Activated CD8-positive, alpha-beta T cell treated with anti-CD3 and anti-CD28 coated beads for 36 hours (primary cell): ENCODE results near the gene LPP. TPM values are rescaled to one million over a fixed set of nuclear protein-coding genes. Genes with fewer than 3 reads are reported as not detected.

Source experiments
- ATAC-seq: fragments of 200-7000 bp; cut with Tn5 transposase; one replicate; pipeline ENCODE4 v1.10.0; 2021; ENCODE audit warnings: mild to moderate bottlenecking, moderate library complexity
- CTCF ChIA-PET: fragments of 350-600 bp; sonication (Branson Sonifier 250); formaldehyde crosslinking; loops from one replicate; lab custom pipeline; 2021; ENCODE audit warnings: antibody characterized with exemption; lab: Charles Lee
- POLR2A ChIA-PET: fragments of 350-600 bp; sonication (Branson Sonifier 250); formaldehyde crosslinking; loops from one replicate; lab custom pipeline; 2021; ENCODE audit warnings: antibody characterized with exemption; lab: Charles Lee
- DNase-seq: peaks from one replicate; pipeline ENCODE4 v3.0.0-alpha.2; 2020
- H3K27ac Mint-ChIP-seq: one replicate; pipeline ENCODE4 v1.8.0; 2021; ENCODE audit warnings: mild to moderate bottlenecking, mixed read lengths
- H3K27me3 Mint-ChIP-seq: one replicate; pipeline ENCODE4 v1.8.0; 2021; ENCODE audit warnings: mixed read lengths
- H3K36me3 Mint-ChIP-seq: one replicate; pipeline ENCODE4 v1.8.0; 2021; ENCODE audit warnings: low read depth, mixed read lengths
- H3K4me1 Mint-ChIP-seq: one replicate; pipeline ENCODE4 v1.8.0; 2021; ENCODE audit warnings: low read depth, mixed read lengths
- H3K4me3 Mint-ChIP-seq: one replicate; pipeline ENCODE4 v1.8.0; 2021; ENCODE audit warnings: mild to moderate bottlenecking, moderate library complexity, mixed read lengths
- H3K9me3 Mint-ChIP-seq: one replicate; pipeline ENCODE4 v1.8.0; 2021; ENCODE audit warnings: mixed read lengths
- CTCF ChIP-seq: fragments of 200-600 bp; IDR thresholded peaks from one replicate; pipeline ENCODE4 v1.8.0; 2022; ENCODE audit warnings: antibody characterized with exemption, mild to moderate bottlenecking
- intact Hi-C: fragments of 100-400 bp; cut with micrococcal nuclease; formaldehyde crosslinking; loops from one replicate; pipeline ENCODE4 v1.10.0; 2022
- total RNA-seq, 2 experiments: library from RNA; stranded (reverse); gene quantifications; one replicate each; pipeline ENCODE4 v1.2.3, GENCODE V29; 2021

The LPP gene
- total RNA-seq, 2 experiments from 2014 or later, result 16.4 to 22.6 TPM

- Mint-ChIP-seq H3K27ac (no peak overlapping the region), H3K27me3 (no peaks in the 10 kb centered on the region), H3K36me3 (peaks cover 14% of the 10 kb centered on the region), H3K4me1 (peaks cover 23% of the 10 kb centered on the region), H3K4me3 (no peak overlapping the region), H3K9me3 (peaks cover 4% of the 10 kb centered on the region)
- ATAC-seq (no peak), DNase-seq (no peak)
- no peak for TF ChIP-seq CTCF
- intact Hi-C loops, result no loop called here
- ChIA-PET POLR2A (no interaction called here), CTCF (interaction anchor here (0.6 kb wide), 1 partner anchor 180 kb away, joined by 3 read pairs; no protein-coding TSS in a partner anchor)
Measured at GRCh38 chr3:188449421-188449820, 295.5 kb downstream of the LPP start.

- H3K4me1 Mint-ChIP-seq, result no peaks in the 10 kb centered on the region
- intact Hi-C loops, result no loop called here
- H3K36me3 Mint-ChIP-seq, result peaks cover 2% of the 10 kb centered on the region
- DNase-seq (no peak), ATAC-seq (no peak)
- CTCF ChIA-PET, result no interaction called here
- POLR2A ChIA-PET, result no interaction called here
- TF ChIP-seq CTCF, result no peak
- no peaks in the 10 kb centered on the region for H3K9me3 Mint-ChIP-seq
- no peaks in the 10 kb centered on the region for H3K27me3 Mint-ChIP-seq
- no peak overlapping the region for H3K4me3 Mint-ChIP-seq
- H3K27ac Mint-ChIP-seq, result no peak overlapping the region
Measured at GRCh38 chr3:188452158-188452772, 298.3 kb downstream of the LPP start.

GRCh38 chr3:188453431-188454384 lies 299.8 kb downstream of the LPP start:
- ATAC-seq (no peak), DNase-seq (no peak)
- Mint-ChIP-seq H3K27me3 (no peaks in the 10 kb centered on the region), H3K4me3 (no peak overlapping the region), H3K9me3 (no peaks in the 10 kb centered on the region), H3K36me3 (peaks cover 2% of the 10 kb centered on the region), H3K27ac (no peak overlapping the region), H3K4me1 (no peaks in the 10 kb centered on the region)
- ChIA-PET POLR2A (no interaction called here), CTCF (interaction anchor here (1.3 kb wide), 1 partner anchor 19 kb away, joined by 3 read pairs; no protein-coding TSS in a partner anchor)
- TF ChIP-seq CTCF, result no peak
- intact Hi-C loops, result no loop called here

GRCh38 chr3:188455748-188456147 lies 301.8 kb downstream of the LPP start:
- no peak for TF ChIP-seq CTCF
- no peaks in the 10 kb centered on the region for H3K4me1 Mint-ChIP-seq
- peaks cover 2% of the 10 kb centered on the region for H3K36me3 Mint-ChIP-seq
- H3K4me3 Mint-ChIP-seq, result no peak overlapping the region
- intact Hi-C loops, result no loop called here
- DNase-seq, result no peak
- ATAC-seq, result no peak
- H3K9me3 Mint-ChIP-seq, result no peaks in the 10 kb centered on the region
- POLR2A ChIA-PET, result no interaction called here
- H3K27me3 Mint-ChIP-seq, result no peaks in the 10 kb centered on the region
- CTCF ChIA-PET, result interaction anchor here (1.4 kb wide), 1 partner anchor 499 kb away, joined by 4 read pairs; no protein-coding TSS in a partner anchor
- no peak overlapping the region for H3K27ac Mint-ChIP-seq

GRCh38 chr3:188458756-188459155 lies 304.8 kb downstream of the LPP start:
- no peak for TF ChIP-seq CTCF
- H3K27ac Mint-ChIP-seq, result no peak overlapping the region
- no peaks in the 10 kb centered on the region for H3K9me3 Mint-ChIP-seq
- intact Hi-C loops, result no loop called here
- no peaks in the 10 kb centered on the region for H3K4me1 Mint-ChIP-seq
- peaks cover 2% of the 10 kb centered on the region for H3K36me3 Mint-ChIP-seq
- POLR2A ChIA-PET, result no interaction called here
- no peaks in the 10 kb centered on the region for H3K27me3 Mint-ChIP-seq
- CTCF ChIA-PET, result interaction anchor here (1.0 kb wide), 1 partner anchor 460 kb away, joined by 3 read pairs; no protein-coding TSS in a partner anchor
- ATAC-seq (no peak), DNase-seq (no peak)
- H3K4me3 Mint-ChIP-seq, result no peak overlapping the region
